GM19193 (cell line): ENCODE results near the gene FBXO3.

Source experiments
- POLR2A ChIP-seq: IDR thresholded peaks from 4 replicates; pipeline ENCODE4 v1.6.1; 2011; ENCODE audit not compliant: insufficient read depth, insufficient read length; ENCODE audit errors: extremely low read depth

Gene FBXO3

DNA sequence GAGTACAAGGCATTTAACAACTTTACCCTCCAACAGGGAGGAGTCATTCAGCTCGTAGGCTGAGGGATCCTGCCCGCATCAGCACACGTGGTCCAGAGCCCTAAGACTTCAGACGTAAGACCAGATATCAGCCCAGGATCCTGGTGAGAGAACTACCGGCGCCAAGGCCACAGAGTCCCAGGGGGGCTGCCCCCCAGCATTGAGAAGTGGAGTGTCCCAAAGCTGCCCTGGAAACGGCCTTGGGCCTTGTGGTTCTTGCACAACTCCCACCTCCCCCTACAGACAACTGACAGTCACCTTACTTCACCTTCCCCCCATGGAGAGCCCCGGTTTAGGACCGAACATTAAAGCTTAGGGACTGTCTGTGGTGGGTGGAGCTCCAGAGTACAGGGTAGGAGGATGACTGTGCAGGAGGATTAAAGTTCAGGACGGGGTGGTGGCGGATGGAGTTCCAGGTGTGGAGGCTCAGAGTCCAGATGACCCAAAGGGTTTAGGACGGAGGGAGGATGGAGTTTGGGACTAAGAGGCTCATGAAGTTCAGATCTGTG is 74.7 kb downstream of the FBXO3 start:
- no peak for TF ChIP-seq POLR2A

GRCh38 chr11:33698921-33699320 is 75.4 kb downstream of the FBXO3 start:
- no peak for TF ChIP-seq POLR2A

- TF ChIP-seq POLR2A: no peak
These were observed 76.3 kb downstream of the FBXO3 start for GRCh38 chr11:33697997-33698396.

GRCh38 chr11:33696931-33697638 is 77.2 kb downstream of the FBXO3 start:
- TF ChIP-seq POLR2A: no peak

DNA sequence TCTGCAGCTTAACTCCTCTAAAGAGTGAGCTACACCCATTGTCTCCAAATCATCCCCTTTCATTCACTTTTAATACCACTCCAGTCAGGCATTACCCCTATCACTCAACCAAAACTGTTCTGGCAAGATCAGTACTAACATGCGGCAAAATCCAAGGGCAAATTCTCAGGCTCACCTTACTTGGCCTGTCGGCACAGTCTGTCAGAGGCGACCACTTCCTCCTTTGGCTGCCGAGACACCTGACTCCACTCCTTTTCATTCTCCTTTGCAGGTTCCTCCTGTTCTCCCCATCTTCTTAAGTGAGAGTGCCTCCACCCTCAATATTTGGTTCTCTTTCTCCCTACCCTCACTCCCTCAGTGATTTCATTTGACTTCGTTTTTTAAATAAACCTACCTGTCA is 77.9 kb downstream of the FBXO3 start:
- TF ChIP-seq POLR2A: no peak

DNA sequence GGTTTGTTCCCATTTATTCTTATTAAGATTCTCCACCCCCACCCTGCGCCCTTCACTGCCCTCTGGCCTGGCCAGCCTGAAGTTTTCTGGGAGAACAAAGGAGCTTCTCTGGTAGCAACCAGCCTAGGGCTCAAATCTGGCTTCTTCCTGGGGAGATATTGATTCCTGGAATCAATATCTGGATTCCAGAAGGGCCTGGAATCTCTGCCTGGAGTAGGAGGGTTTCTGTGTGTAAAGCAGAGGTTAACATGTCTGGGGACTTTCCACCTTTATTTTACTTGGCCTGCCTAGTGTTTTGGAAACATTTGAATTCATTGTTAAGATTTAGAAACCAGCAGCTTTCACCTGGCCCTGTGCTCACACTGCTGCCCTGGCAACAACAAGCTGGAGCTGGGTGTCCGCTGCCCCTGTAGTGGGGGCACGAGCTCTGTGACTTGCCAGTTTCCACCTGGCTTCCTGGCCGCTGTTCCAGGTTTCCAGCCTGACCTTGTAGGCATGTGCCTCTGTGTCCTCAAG is 79.2 kb downstream of the FBXO3 start:
- no peak for TF ChIP-seq POLR2A

DNA sequence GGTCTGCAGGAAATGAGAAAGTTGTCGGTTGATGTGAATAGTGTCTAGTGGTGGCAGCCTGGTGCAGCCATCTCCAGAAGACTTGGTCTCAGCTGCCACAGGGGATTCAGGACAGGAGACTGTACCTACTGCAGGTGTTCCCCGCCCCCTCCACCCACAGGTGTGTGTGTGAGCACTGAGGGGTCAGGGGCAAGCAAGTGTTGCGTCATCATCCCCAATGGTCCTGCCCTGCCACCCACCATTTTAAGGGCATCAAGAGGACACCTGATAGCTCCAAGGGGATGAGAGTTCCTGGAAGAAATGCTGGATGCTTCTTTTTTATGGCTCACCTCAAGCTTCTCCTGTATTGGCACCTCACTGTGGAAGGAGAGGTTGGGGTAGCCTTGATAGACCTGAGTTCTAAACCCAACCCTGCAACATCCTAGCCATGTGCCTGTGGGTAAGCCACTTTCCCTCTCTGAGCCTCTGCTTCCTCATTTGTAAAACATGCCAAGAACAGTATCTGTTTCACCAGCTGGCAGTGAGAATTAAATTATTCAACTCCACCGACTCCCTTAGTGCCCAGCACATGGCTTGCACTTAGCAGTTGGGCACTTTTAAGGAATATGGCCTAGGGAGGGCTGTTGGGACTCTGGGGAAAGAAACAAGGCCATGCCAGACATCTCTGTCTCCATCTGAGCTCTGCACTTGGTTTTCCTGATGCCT is 79.8 kb downstream of the FBXO3 start:
- no peak for TF ChIP-seq POLR2A

- no peak for TF ChIP-seq POLR2A
These were observed 81.8 kb downstream of the FBXO3 start for GRCh38 chr11:33692541-33692940.

- TF ChIP-seq POLR2A: no peak
These were observed 82.3 kb downstream of the FBXO3 start for GRCh38 chr11:33692013-33692504.

DNA sequence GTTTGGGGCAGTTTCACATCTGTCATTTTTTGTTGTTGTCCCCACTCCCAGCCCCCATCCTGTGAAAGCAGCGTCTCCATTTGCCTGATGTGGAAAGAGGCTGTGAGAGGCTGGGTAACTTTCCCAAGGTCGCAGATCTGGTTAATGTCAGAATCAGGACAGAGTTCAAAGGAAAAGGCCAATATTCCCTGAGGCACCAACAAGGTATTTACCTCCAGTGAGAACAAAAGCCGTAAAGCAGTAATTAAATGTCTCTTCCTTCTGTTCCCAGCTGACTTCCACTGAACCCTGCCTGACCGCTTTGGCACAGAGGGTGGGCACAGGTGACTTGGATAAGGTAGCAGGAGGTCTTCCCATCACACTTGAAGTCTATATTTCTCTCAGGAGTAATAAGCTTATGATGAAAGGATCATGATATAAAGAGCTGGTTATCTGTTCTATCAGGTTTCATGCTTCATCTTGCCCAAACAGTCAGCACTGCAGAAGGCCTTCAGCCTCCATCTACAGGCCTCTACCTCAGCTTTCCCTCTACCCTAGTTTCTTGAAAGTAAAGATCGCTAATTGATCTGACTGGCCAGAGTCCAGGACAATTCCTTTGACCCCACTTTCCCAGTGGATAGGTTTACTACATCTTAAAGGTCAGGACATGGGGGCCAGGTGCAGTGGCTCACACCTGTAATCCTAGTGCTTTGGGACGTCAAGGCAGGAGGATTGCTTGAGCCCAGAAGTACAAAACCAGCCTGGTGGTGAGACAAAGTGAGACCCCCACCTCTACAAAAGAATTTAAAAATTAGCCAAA is 83.1 kb downstream of the FBXO3 start:
- TF ChIP-seq POLR2A: no peak
